SK-N-SH (cell line): ENCODE measurements around the gene NCOA4.

Experiments used
- CTCF ChIP-seq: fragments of 200-600 bp; sonication (generic); IDR thresholded peaks from 2 replicates; pipeline ENCODE4 v1.6.1; 2017; ENCODE audit warnings: antibody characterized with exemption, mild to moderate bottlenecking, moderate library complexity
- MXI1 ChIP-seq: IDR thresholded peaks from 2 replicates; pipeline ENCODE4 v1.6.1; 2012; ENCODE audit warnings: mild to moderate bottlenecking, low read depth, low read length, improper control_type of control experiment
- NFIC ChIP-seq: IDR thresholded peaks from 2 replicates; pipeline ENCODE4 v1.4.0; 2012; ENCODE audit warnings: borderline replicate concordance
- POLR2AphosphoS5 ChIP-seq: IDR thresholded peaks from 2 replicates; pipeline ENCODE4 v1.6.1; 2012; ENCODE audit warnings: low read depth, low read length
- RAD21 ChIP-seq: IDR thresholded peaks from 2 replicates; pipeline ENCODE4 v1.6.1; 2012; ENCODE audit warnings: mild to moderate bottlenecking, low read length

DNA sequence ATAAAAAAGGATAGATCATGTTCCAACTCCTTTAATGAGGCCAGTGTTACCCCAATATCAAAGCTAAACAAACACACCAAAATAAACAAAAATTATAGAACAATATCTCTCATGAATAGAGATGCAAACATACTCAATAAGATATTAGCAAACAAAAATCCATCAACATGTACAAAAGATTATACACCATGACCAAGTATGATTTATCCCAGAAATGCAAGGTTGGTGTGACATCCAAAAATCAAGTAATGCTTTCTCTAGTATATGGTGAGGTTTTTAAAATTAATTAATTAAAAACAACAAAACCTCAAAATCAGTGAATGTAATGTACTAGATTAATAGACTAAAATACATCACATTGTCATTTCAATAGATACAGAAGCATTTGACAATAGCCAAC, 26.6 kb upstream of the NCOA4 start:
- TF ChIP-seq POLR2AphosphoS5 (no peak), CTCF (no peak), RAD21 (no peak), MXI1 (no peak), NFIC (no peak)
